ENCODE results near the gene CNBD2.

Gene CNBD2

DNA sequence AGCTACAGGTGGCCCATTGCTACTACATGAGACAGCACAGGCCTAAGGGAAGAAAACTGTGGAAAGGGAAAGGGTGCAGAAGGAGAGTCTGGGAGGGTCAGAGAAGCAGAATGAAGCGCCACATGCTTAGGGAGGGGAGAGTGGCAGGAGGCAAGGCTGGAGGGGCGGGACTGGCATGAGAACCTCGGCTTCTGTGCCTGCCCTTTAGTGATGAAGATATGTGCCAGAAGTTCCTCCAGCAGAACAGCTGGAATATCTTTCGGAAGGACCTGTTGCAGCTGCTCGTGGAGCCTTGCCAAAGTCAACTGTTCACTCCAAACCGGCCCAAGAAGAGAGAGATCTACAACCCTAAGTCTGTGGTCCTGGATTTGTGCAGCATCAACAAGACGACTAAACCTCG, 61.8 kb downstream of the CNBD2 start:
- DNase-seq (ENCODE audit: low read depth) = no peak
- TF ChIP-seq, protein P1, sequence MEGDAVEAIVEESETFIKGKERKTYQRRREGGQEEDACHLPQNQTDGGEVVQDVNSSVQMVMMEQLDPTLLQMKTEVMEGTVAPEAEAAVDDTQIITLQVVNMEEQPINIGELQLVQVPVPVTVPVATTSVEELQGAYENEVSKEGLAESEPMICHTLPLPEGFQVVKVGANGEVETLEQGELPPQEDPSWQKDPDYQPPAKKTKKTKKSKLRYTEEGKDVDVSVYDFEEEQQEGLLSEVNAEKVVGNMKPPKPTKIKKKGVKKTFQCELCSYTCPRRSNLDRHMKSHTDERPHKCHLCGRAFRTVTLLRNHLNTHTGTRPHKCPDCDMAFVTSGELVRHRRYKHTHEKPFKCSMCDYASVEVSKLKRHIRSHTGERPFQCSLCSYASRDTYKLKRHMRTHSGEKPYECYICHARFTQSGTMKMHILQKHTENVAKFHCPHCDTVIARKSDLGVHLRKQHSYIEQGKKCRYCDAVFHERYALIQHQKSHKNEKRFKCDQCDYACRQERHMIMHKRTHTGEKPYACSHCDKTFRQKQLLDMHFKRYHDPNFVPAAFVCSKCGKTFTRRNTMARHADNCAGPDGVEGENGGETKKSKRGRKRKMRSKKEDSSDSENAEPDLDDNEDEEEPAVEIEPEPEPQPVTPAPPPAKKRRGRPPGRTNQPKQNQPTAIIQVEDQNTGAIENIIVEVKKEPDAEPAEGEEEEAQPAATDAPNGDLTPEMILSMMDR (conservative IDR thresholded peaks at IDR 0.05; ENCODE audit: low read length) = no peak
- H3K4me3 ChIP-seq (ENCODE audit: low read length) = no peak overlapping the region

DNA sequence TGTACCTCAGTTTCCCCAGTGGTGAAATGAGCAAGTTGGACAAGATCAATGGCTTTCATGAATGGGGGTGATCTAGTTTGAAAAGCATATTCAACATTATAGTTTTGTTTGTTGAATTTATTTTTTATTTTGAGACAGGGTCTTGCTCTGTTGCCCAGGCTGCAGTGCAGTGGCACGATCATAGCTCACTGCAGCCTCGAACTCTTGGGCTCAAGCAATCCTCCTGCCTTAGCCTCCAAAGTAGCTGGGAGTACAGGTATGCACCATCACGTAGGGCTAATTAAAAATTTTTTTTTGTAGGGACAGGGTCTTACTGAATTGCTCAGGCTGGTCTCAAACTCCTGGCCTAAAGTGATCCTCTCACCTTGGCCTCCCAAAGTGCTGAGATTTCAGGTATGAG, 63.4 kb downstream of the CNBD2 start:
- DNase-seq (ENCODE audit: low read depth) = no peak
- TF ChIP-seq, protein P1 (conservative IDR thresholded peaks at IDR 0.05; ENCODE audit: low read length) = no peak
- H3K4me3 ChIP-seq (ENCODE audit: low read length) = no peak overlapping the region

DNA sequence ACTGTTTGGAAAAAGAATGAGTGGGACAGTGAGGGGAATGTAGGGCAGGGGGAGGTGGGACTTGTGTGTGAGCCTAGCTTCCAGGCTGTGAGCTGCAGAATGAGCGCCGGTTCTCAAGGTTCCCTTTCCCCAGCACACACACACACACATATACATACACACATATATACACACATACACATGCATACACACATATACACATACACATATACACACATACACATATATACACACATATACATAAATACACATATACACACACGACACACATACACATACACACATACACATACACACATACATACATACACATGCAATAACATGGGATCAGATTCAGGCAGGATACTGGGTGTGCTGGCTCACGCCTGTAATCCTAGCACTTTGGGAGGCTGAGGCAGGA, 66.5 kb downstream of the CNBD2 start:
- DNase-seq (ENCODE audit: low read depth) = no peak
- TF ChIP-seq, protein P1 (conservative IDR thresholded peaks at IDR 0.05; ENCODE audit: low read length) = no peak
- no peak overlapping the region for H3K4me3 ChIP-seq (ENCODE audit: low read length)

DNA sequence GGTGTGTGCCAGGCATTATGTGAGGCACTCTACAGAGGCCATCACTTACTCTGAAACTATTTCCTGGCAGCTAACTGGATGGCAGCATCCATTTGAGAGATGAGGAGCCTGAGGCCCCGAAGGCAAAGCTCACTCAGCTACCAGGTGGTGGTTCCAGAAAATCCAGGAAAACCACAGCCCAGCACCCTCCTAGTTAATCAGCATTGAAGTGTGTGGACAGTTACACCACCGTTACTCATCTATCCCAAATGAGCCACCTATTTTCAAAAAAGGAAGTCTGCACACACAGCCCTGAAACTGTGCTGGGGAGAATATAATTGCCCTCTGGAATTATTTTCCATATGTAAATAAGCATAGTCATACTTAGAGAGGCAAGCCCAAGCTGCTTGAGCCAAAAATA, 67.4 kb downstream of the CNBD2 start:
- TF ChIP-seq, protein P1 (conservative IDR thresholded peaks at IDR 0.05; ENCODE audit: low read length) = no peak
- H3K4me3 ChIP-seq (ENCODE audit: low read length) = no peak overlapping the region
- DNase-seq (ENCODE audit: low read depth) = no peak

DNA sequence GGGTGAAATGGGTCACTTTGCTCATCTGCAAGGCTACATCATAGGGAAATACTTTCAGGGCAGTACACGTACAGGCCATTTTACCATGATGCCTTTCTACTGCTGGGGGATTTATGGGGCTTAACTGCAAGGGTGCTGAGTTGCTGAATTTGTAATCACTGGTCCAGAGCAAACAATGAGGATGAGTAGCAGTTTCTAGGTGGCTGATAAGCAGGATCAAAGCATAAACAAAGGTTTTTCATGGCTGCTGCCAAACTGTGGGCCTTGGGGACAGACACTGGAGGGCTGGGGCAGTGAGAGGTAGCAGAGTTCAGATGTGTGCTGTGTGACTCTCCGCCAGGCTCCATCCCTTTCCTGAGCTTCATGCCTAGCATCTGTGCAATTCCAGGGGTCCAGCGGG, 68.3 kb downstream of the CNBD2 start:
- TF ChIP-seq, protein P1 (conservative IDR thresholded peaks at IDR 0.05; ENCODE audit: low read length) = no peak
- no peak overlapping the region for H3K4me3 ChIP-seq (ENCODE audit: low read length)
- no peak for DNase-seq (ENCODE audit: low read depth)

DNA sequence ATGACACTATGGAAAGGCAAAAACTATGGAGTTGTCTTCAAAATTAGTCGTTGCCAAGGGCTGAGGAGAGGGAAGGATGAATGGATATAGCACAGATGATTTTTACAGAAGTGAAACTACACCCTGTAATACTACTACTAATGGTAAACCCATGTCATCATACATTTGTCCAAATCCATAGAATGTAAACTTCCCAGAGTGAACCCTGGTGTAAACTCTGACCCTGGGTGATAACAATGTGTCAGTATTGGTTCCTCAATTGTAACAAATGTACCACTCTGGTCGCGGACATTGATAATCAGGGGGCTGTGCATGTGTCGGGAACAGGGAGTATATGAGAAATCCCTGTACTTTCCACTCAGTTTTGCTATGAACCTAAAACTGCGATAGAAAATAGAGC, 72.2 kb downstream of the CNBD2 start:
- no peak overlapping the region for H3K4me3 ChIP-seq (ENCODE audit: low read length)
- TF ChIP-seq, protein P1 (conservative IDR thresholded peaks at IDR 0.05; ENCODE audit: low read length) = no peak
- no peak for DNase-seq (ENCODE audit: low read depth)

DNA sequence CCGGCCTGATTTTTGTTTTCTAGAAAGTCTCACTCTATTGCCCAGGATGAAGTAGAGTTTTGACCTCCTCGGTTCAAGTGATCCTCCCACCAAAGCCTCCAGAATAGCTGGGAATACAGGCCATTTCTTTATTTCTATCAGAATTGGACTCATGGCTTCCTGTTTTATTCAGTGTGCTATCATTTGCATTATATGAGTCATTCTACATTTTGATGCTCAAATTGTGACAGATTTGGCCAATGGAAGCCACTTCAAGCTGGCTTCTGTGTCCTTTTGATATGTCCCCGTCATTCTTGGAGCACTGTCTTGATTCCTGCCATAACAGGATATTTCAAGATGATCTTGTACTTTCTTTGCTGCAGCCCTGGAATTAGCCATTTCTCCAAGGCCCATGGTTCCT, 75.1 kb downstream of the CNBD2 start:
- H3K4me3 ChIP-seq (ENCODE audit: low read length) = no peak overlapping the region
- TF ChIP-seq, protein P1 (conservative IDR thresholded peaks at IDR 0.05; ENCODE audit: low read length) = no peak
- DNase-seq (ENCODE audit: low read depth) = no peak

Data from AG10803 (cell line).